ENCODE measurements around the gene TRPM3.

The TRPM3 gene

DNA sequence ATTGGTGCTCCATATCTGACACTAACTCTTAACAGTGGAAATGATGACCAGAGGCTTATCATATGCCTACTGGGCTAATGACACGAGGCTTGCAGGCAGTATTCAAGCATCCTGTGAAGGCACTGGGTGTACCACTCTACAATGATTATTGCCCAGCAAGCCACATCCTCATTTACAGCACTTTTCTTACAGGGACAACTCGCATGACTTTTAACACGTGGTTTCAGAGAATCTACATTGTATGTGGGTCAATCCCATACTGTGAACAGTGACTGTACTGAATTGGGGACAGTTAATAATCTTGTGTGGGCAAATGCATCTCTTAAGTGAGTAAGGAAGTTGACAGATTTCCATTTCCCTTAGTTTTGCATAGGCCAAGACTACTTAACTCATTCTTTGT lies 260.0 kb downstream of the TRPM3 start:
- Histone ChIP-seq H3K36me3 (ENCODE audit: control insufficient read depth in 1 of 2, insufficient read depth in 2 of 2, low read length in 2 of 2) (no peaks in the 10 kb centered on the region), H3K9me3 (ENCODE audit: control insufficient read depth in 1 of 2, low read length in 2 of 2) (no peaks in the 10 kb centered on the region), H3K27me3 (ENCODE audit: low read depth, low read length) (no peaks in the 10 kb centered on the region), H3K27ac (ENCODE audit: low read length) (no peak overlapping the region), H3K4me1 (ENCODE audit: control insufficient read depth in 1 of 2, insufficient read depth in 2 of 2, low read length in 2 of 2) (no peaks in the 10 kb centered on the region), H3K4me3 (ENCODE audit: low read depth in 1 of 2, low read length in 2 of 2) (no peak overlapping the region)

DNA sequence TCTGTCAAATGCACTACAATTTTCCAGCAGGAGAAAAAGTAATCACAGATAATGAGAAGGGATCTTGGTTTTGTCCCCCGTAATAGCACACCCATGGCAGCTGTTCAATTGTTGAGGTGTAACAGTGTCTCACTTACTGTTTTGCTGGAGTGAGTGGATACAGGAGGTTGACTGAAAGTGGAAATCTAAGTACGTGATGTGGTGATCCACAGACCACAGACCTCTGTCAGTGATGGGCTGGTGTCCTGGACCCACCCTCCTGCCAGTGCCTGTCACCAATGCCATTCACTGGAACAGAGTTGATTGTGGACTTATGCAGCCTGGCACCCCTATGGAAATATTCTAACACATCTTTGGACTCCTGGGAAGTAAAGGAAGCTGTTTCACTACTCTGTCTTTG lies 261.7 kb downstream of the TRPM3 start:
- no peaks in the 10 kb centered on the region for H3K36me3 ChIP-seq (ENCODE audit: control insufficient read depth in 1 of 2, insufficient read depth in 2 of 2, low read length in 2 of 2)
- no peak overlapping the region for H3K27ac ChIP-seq (ENCODE audit: low read length)
- no peaks in the 10 kb centered on the region for H3K9me3 ChIP-seq (ENCODE audit: control insufficient read depth in 1 of 2, low read length in 2 of 2)

DNA sequence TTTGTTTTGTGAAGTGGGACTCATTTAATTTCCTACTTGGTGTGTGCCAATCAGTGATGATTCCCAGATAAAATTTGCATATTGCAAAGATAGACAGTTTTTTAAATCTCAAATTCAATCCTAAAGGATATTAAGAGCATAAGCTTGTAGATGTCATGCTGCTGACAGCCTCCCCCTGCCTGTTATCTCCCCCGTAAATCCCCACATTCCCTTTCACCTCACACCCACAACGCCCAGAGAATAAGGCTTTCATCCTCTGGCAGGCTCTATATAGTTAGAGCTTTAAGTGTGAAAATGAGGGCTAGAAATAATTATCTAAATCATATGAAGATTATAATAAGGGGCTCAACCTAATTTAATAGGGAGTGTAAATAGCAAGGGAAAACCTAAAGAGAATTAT lies 265.0 kb downstream of the TRPM3 start:
- no peaks in the 10 kb centered on the region for H3K27me3 ChIP-seq (ENCODE audit: low read depth, low read length)
- H3K36me3 ChIP-seq (ENCODE audit: control insufficient read depth in 1 of 2, insufficient read depth in 2 of 2, low read length in 2 of 2) = no peaks in the 10 kb centered on the region
- H3K27ac ChIP-seq (ENCODE audit: low read length) = no peak overlapping the region
- H3K9me3 ChIP-seq (ENCODE audit: control insufficient read depth in 1 of 2, low read length in 2 of 2) = no peaks in the 10 kb centered on the region
- H3K4me3 ChIP-seq (ENCODE audit: low read depth in 1 of 2, low read length in 2 of 2) = no peak overlapping the region
- no peaks in the 10 kb centered on the region for H3K4me1 ChIP-seq (ENCODE audit: control insufficient read depth in 1 of 2, insufficient read depth in 2 of 2, low read length in 2 of 2)

More for the DNA sequence above, 261.7 kb downstream of the TRPM3 start:
- H3K4me1 ChIP-seq (ENCODE audit: control insufficient read depth in 1 of 2, insufficient read depth in 2 of 2, low read length in 2 of 2) = no peaks in the 10 kb centered on the region
- H3K4me3 ChIP-seq (ENCODE audit: low read depth in 1 of 2, low read length in 2 of 2) = no peak overlapping the region
- no peaks in the 10 kb centered on the region for H3K27me3 ChIP-seq (ENCODE audit: low read depth, low read length)

DNA sequence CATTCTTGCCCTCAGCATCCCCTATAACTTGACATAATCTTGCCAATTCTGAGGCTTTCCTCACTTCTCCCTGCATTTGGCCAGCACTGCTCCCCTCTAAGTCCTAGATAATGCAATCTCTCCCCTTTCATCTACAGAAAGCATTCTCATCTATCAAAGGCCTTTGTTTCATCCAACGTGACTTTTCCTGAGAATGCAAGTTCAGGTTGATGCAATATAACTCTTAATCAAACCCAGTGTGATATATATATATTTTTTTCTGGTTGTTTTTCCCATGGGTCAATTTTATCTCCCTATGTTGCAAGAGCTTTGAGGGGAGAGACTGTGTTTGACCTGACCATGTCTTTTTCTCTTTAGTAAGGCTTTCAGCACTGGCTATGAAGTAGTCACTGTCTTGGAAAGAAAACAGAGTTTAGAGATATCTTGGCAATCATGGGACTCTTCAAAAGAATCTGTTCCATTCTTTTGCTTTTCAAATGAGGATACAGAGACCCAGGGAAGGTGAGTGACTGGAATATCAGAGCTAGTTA lies 268.6 kb downstream of the TRPM3 start:
- Histone ChIP-seq H3K36me3 (ENCODE audit: control insufficient read depth in 1 of 2, insufficient read depth in 2 of 2, low read length in 2 of 2) (no peaks in the 10 kb centered on the region), H3K4me1 (ENCODE audit: control insufficient read depth in 1 of 2, insufficient read depth in 2 of 2, low read length in 2 of 2) (no peaks in the 10 kb centered on the region), H3K27me3 (ENCODE audit: low read depth, low read length) (no peaks in the 10 kb centered on the region), H3K9me3 (ENCODE audit: control insufficient read depth in 1 of 2, low read length in 2 of 2) (peaks cover 0 to 3% of the 10 kb centered on the region in 2 donors), H3K4me3 (ENCODE audit: low read depth in 1 of 2, low read length in 2 of 2) (no peak overlapping the region), H3K27ac (ENCODE audit: low read length) (no peak overlapping the region)

DNA sequence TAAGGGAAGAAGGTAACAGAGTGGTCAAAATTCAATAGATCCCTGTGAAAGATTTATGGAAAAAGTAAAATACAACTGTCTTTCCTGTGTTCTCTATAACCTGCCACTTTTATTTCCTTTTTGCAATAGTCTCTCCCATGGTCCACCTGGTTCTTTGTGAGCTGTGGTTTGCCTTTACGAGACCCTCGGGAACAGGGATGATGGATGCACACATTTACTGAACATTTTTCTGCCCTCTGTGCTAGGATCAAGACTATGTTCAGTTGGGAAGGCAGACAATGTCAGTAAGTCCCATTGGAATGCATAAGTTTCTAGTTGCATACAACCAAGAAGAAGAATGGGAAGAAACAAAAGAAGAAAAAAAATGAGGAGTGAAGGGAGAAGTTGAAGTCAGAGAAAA lies 281.2 kb downstream of the TRPM3 start:
- no peaks in the 10 kb centered on the region for H3K27me3 ChIP-seq (ENCODE audit: low read depth, low read length)
- H3K27ac ChIP-seq (ENCODE audit: low read length) = no peak overlapping the region
- H3K36me3 ChIP-seq (ENCODE audit: control insufficient read depth in 1 of 2, insufficient read depth in 2 of 2, low read length in 2 of 2) = no peaks in the 10 kb centered on the region
- H3K9me3 ChIP-seq (ENCODE audit: control insufficient read depth in 1 of 2, low read length in 2 of 2) = no peaks in the 10 kb centered on the region
- no peaks in the 10 kb centered on the region for H3K4me1 ChIP-seq (ENCODE audit: control insufficient read depth in 1 of 2, insufficient read depth in 2 of 2, low read length in 2 of 2)
- H3K4me3 ChIP-seq (ENCODE audit: low read depth in 1 of 2, low read length in 2 of 2) = no peak overlapping the region

DNA sequence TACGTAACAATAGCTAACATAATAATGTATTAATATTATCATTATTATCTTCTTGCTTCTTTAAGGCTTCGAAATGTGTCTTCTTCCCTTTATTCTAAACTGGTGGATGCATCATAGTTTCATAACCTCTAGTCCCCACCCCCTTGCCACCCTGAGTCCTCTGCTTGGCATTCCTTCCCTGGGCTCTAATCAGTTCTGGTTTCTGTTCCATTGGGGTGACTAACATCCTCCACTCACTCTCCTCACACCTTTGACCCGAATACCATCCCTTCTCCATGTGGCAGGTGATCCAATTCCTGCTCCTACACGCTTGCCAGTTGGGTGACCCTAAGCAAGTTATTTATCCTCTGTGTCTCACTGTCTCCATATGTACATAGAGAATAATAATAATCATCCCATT lies 286.1 kb downstream of the TRPM3 start:
- Histone ChIP-seq H3K9me3 (ENCODE audit: control insufficient read depth in 1 of 2, low read length in 2 of 2) (no peaks in the 10 kb centered on the region), H3K4me3 (ENCODE audit: low read depth in 1 of 2, low read length in 2 of 2) (no peak overlapping the region), H3K36me3 (ENCODE audit: control insufficient read depth in 1 of 2, insufficient read depth in 2 of 2, low read length in 2 of 2) (no peaks in the 10 kb centered on the region), H3K4me1 (ENCODE audit: control insufficient read depth in 1 of 2, insufficient read depth in 2 of 2, low read length in 2 of 2) (no peaks in the 10 kb centered on the region), H3K27me3 (ENCODE audit: low read depth, low read length) (no peaks in the 10 kb centered on the region), H3K27ac (ENCODE audit: low read length) (no peak overlapping the region)

DNA sequence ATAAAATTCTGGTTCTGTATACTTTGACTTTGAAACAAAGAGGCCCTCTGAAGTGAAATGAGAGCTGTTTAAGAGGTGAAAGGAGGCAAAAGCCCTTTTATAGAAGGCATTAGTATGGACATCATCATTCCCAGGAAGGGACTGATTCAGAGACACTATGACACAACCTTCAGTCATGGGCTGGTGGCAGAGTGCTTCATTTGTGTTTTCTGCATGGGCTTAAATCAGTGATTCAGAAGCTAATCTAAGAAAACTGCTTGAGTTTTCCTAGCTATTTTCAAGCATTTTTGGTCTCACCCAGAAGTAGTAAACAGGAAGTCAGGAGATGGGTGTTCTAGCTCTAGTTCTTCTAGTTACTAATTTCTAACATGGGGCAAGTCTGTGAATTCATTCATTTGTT lies 288.9 kb downstream of the TRPM3 start:
- Histone ChIP-seq H3K27me3 (ENCODE audit: low read depth, low read length) (no peaks in the 10 kb centered on the region), H3K36me3 (ENCODE audit: control insufficient read depth in 1 of 2, insufficient read depth in 2 of 2, low read length in 2 of 2) (no peaks in the 10 kb centered on the region), H3K4me1 (ENCODE audit: control insufficient read depth in 1 of 2, insufficient read depth in 2 of 2, low read length in 2 of 2) (no peaks in the 10 kb centered on the region), H3K27ac (ENCODE audit: low read length) (no peak overlapping the region), H3K4me3 (ENCODE audit: low read depth in 1 of 2, low read length in 2 of 2) (no peak overlapping the region), H3K9me3 (ENCODE audit: control insufficient read depth in 1 of 2, low read length in 2 of 2) (no peaks in the 10 kb centered on the region)

DNA sequence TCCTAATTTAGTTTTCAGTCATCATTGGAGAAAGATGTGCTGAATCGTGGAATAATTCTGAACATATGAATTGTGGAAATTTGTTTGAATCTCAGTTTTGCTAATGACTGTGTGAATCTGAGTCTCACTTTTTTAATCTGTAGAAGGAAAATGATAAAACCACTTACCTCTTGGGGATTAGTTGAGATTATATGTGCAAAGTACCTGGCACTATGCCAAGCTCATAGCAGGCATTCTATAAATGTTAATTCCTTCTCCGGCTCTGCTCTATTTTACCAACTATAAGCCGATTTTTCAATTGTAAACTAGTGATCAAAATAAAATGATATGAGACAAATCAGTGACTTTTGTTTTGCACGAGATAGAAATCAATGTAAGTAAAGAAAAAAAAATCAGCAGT lies 290.8 kb downstream of the TRPM3 start:
- no peaks in the 10 kb centered on the region for H3K36me3 ChIP-seq (ENCODE audit: control insufficient read depth in 1 of 2, insufficient read depth in 2 of 2, low read length in 2 of 2)
- no peaks in the 10 kb centered on the region for H3K9me3 ChIP-seq (ENCODE audit: control insufficient read depth in 1 of 2, low read length in 2 of 2)
- no peaks in the 10 kb centered on the region for H3K27me3 ChIP-seq (ENCODE audit: low read depth, low read length)
- no peak overlapping the region for H3K27ac ChIP-seq (ENCODE audit: low read length)
- no peak overlapping the region for H3K4me3 ChIP-seq (ENCODE audit: low read depth in 1 of 2, low read length in 2 of 2)
- H3K4me1 ChIP-seq (ENCODE audit: control insufficient read depth in 1 of 2, insufficient read depth in 2 of 2, low read length in 2 of 2) = no peaks in the 10 kb centered on the region

DNA sequence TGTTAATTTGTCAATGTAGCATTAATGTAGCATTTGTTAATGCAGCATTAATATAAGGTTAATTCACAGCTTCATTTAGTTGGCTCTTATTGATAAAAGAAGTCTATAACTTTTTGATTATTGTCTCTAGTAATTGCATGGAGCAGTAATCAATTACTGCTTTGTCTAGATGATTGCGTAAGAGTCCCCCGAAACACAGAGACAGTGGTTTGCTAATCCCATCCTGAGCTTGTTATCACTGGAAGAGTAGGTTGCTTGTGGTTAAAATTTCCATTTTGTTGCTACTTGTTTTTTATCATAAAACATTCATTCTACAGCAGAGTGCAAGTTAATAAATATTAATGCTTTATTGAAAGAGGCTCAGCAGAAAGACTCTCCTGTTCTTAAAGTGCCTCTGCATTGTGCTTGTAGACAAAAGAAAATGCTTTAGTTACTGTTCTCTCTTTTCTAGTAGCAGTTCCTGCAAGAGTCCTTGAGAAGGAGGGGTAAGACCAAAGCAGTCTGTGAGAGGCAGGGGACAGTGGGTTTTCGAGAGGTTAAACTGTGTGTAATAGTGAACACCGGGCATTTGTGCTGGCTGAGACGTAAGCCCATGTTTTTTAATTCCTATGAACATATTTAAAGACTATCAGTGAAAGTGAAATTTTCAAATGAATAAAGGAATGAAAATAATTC lies 291.7 kb downstream of the TRPM3 start:
- Histone ChIP-seq H3K4me3 (ENCODE audit: low read depth in 1 of 2, low read length in 2 of 2) (no peak overlapping the region), H3K4me1 (ENCODE audit: control insufficient read depth in 1 of 2, insufficient read depth in 2 of 2, low read length in 2 of 2) (no peaks in the 10 kb centered on the region), H3K27ac (ENCODE audit: low read length) (no peak overlapping the region), H3K27me3 (ENCODE audit: low read depth, low read length) (no peaks in the 10 kb centered on the region), H3K36me3 (ENCODE audit: control insufficient read depth in 1 of 2, insufficient read depth in 2 of 2, low read length in 2 of 2) (no peaks in the 10 kb centered on the region), H3K9me3 (ENCODE audit: control insufficient read depth in 1 of 2, low read length in 2 of 2) (no peaks in the 10 kb centered on the region)

DNA sequence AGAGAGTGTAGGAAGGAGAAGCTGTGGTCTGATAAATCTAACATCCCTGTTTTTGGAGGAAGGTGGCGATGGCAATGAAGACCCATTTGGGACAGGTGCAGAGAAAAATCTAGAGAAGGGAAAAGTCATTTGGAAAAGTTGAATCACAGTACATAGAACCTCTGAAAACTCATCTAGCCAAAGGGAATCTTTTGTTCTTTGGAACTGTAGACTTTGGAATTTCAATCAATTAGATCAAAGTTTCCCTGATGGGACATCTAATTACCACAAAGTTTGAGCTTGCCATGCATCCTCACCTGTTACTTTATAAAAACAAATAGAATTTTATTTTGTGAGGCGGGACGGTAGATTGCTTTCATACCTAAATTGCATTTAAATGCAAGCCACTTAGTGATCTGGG lies 294.9 kb downstream of the TRPM3 start:
- no peaks in the 10 kb centered on the region for H3K27me3 ChIP-seq (ENCODE audit: low read depth, low read length)
- H3K4me1 ChIP-seq (ENCODE audit: control insufficient read depth in 1 of 2, insufficient read depth in 2 of 2, low read length in 2 of 2) = no peaks in the 10 kb centered on the region
- no peak overlapping the region for H3K4me3 ChIP-seq (ENCODE audit: low read depth in 1 of 2, low read length in 2 of 2)
- no peak overlapping the region for H3K27ac ChIP-seq (ENCODE audit: low read length)
- no peaks in the 10 kb centered on the region for H3K9me3 ChIP-seq (ENCODE audit: control insufficient read depth in 1 of 2, low read length in 2 of 2)
- no peaks in the 10 kb centered on the region for H3K36me3 ChIP-seq (ENCODE audit: control insufficient read depth in 1 of 2, insufficient read depth in 2 of 2, low read length in 2 of 2)

DNA sequence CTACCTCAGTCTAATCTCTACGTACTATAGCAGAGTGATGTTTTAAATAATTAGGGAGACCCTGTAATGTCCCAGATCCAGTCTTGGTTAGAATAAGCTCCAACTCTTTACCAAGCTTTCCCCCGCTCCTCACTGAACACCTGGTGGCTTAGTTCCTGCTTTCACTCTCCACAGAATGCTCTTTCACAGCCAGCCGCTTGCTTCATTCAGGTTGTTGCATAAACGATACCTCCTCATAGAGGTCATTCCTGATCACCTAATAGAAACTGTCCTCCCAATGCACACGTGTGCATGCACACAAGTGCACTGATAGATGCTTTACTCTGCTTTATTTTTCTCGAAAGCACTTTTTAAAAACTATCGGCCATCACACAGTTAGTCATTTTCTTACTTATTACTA lies 298.1 kb downstream of the TRPM3 start:
- no peaks in the 10 kb centered on the region for H3K36me3 ChIP-seq (ENCODE audit: control insufficient read depth in 1 of 2, insufficient read depth in 2 of 2, low read length in 2 of 2)
- H3K27ac ChIP-seq (ENCODE audit: low read length) = no peak overlapping the region
- H3K27me3 ChIP-seq (ENCODE audit: low read depth, low read length) = no peaks in the 10 kb centered on the region
- no peak overlapping the region for H3K4me3 ChIP-seq (ENCODE audit: low read depth in 1 of 2, low read length in 2 of 2)
- no peaks in the 10 kb centered on the region for H3K9me3 ChIP-seq (ENCODE audit: control insufficient read depth in 1 of 2, low read length in 2 of 2)
- no peaks in the 10 kb centered on the region for H3K4me1 ChIP-seq (ENCODE audit: control insufficient read depth in 1 of 2, insufficient read depth in 2 of 2, low read length in 2 of 2)

DNA sequence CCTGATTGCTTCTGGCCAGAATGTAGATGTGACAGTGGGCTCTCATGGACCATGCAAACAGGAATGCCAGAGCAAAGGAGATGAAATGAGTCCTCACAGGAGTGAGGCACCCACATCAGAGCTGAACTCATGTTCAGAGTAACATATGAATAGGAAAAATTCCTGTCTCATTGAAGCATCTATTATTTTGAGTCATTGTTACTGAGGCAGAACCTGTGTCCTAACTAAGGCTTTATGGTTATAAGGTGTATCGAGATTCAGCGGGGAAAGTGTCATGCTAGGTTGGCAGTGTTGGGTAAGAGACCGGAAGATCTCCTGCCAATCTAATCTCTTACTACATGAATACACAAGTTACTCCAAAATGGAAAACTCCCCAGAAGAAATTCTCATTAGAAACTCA lies 304.1 kb downstream of the TRPM3 start:
- no peaks in the 10 kb centered on the region for H3K36me3 ChIP-seq (ENCODE audit: control insufficient read depth in 1 of 2, insufficient read depth in 2 of 2, low read length in 2 of 2)
- H3K27ac ChIP-seq (ENCODE audit: low read length) = no peak overlapping the region
- H3K4me3 ChIP-seq (ENCODE audit: low read depth in 1 of 2, low read length in 2 of 2) = no peak overlapping the region
- H3K4me1 ChIP-seq (ENCODE audit: control insufficient read depth in 1 of 2, insufficient read depth in 2 of 2, low read length in 2 of 2) = no peaks in the 10 kb centered on the region
- H3K9me3 ChIP-seq (ENCODE audit: control insufficient read depth in 1 of 2, low read length in 2 of 2) = no peaks in the 10 kb centered on the region
- H3K27me3 ChIP-seq (ENCODE audit: low read depth, low read length) = no peaks in the 10 kb centered on the region

Measured in muscle layer of duodenum (tissue), 2 donors.